ENCODE measurements around the gene KIAA1210.

DNA sequence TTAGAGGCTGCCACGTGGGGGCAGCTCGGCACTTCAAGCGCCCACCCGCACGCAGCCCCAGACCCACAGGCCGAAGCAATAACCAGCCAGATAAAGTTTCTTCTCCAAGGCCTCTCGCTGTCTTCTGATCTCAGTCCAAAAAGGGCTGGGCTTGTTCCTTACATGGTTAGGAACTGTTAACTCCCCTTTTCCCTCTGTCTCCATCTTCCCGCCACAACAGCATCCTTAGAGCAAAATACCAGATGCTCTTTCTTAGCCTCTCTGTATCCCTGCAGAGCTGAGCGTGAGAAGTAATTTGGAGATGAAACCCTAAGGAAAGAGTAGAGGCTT lies 23.4 kb upstream of the KIAA1210 start:
- no peak for TF ChIP-seq SP1 (IDR thresholded peaks at IDR 0.05; ENCODE audit: low read depth, low read length)
- TF ChIP-seq, protein P1, sequence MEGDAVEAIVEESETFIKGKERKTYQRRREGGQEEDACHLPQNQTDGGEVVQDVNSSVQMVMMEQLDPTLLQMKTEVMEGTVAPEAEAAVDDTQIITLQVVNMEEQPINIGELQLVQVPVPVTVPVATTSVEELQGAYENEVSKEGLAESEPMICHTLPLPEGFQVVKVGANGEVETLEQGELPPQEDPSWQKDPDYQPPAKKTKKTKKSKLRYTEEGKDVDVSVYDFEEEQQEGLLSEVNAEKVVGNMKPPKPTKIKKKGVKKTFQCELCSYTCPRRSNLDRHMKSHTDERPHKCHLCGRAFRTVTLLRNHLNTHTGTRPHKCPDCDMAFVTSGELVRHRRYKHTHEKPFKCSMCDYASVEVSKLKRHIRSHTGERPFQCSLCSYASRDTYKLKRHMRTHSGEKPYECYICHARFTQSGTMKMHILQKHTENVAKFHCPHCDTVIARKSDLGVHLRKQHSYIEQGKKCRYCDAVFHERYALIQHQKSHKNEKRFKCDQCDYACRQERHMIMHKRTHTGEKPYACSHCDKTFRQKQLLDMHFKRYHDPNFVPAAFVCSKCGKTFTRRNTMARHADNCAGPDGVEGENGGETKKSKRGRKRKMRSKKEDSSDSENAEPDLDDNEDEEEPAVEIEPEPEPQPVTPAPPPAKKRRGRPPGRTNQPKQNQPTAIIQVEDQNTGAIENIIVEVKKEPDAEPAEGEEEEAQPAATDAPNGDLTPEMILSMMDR (IDR thresholded peaks at IDR 0.05; ENCODE audit: control extremely low read depth in 1 of 3, insufficient read depth in 1 of 3, low read depth in 1 of 3, low read length in 3 of 3): no peak
- no peak for TF ChIP-seq EZH2 (IDR thresholded peaks at IDR 0.05; ENCODE audit: low read depth, low read length, severe bottlenecking)
- TF ChIP-seq POLR2AphosphoS5 (IDR thresholded peaks at IDR 0.05; ENCODE audit: low read depth, low read length): no peak
- TF ChIP-seq JUND (IDR thresholded peaks at IDR 0.05; ENCODE audit: low read length): no peak
- TF ChIP-seq SRF (IDR thresholded peaks at IDR 0.05; ENCODE audit: low read depth, low read length): no peak
- TF ChIP-seq SIN3A (conservative IDR thresholded peaks at IDR 0.05 in 1 of 2, IDR thresholded peaks at IDR 0.05 in 1 of 2; ENCODE audit: low read depth in 1 of 2, low read length in 2 of 2): no peak
- no peak for TF ChIP-seq POLR2A (IDR thresholded peaks at IDR 0.05; ENCODE audit: control extremely low read depth in 1 of 2, low read depth in 2 of 2, low read length in 2 of 2)

All from H1 (cell line).